RWPE2 (cell line): Measurements from ENCODE around the gene EXTL2.

Source experiments
- ATAC-seq: fragments of 200-7000 bp; cut with Tn5 transposase; 3 replicates; pipeline ENCODE4 v1.9.1; 2021; ENCODE audit warnings: low read depth
- DNase-seq: peaks from one replicate; pipeline ENCODE4 v3.0.0-alpha.2; 2020; ENCODE audit warnings: low spot score
- H3K27ac ChIP-seq: fragments of 450-650 bp; 2 replicates; pipeline ENCODE4 v1.5.1; 2017; ENCODE audit warnings: mild to moderate bottlenecking; ENCODE audit not compliant: poor library complexity, severe bottlenecking
- H3K27me3 ChIP-seq: fragments of 250-450 bp; sonication (Bioruptor Pico); 2 replicates; pipeline ENCODE4 v1.5.1; 2021; ENCODE audit warnings: mild to moderate bottlenecking, moderate library complexity; ENCODE audit not compliant: insufficient read depth, poor library complexity, severe bottlenecking
- H3K36me3 ChIP-seq: fragments of 250-450 bp; sonication (Bioruptor Pico); 2 replicates; pipeline ENCODE4 v1.5.1; 2020; ENCODE audit warnings: low read depth, mild to moderate bottlenecking, moderate library complexity
- H3K4me1 ChIP-seq: fragments of 250-450 bp; sonication (Bioruptor Pico); 2 replicates; pipeline ENCODE4 v1.5.1; 2021; ENCODE audit warnings: mild to moderate bottlenecking, moderate library complexity; ENCODE audit not compliant: insufficient read depth, poor library complexity, severe bottlenecking
- H3K4me3 ChIP-seq: fragments of 250-450 bp; sonication (Bioruptor Pico); 2 replicates; pipeline ENCODE4 v1.5.1; 2021; ENCODE audit warnings: mild to moderate bottlenecking, moderate library complexity; ENCODE audit not compliant: severe bottlenecking
- H3K9me3 ChIP-seq: fragments of 250-450 bp; sonication (Bioruptor Pico); 2 replicates; pipeline ENCODE4 v1.5.1; 2021; ENCODE audit warnings: mild to moderate bottlenecking, moderate library complexity; ENCODE audit not compliant: severe bottlenecking
- CTCF ChIP-seq: fragments of 450-650 bp; IDR thresholded peaks from one replicate; pipeline ENCODE4 v1.5.1; 2017; ENCODE audit warnings: mild to moderate bottlenecking, moderate library complexity; ENCODE audit not compliant: poor library complexity, severe bottlenecking

The EXTL2 gene

GRCh38 chr1:100882698-100883097 lies 11.9 kb downstream of the EXTL2 start:
- Histone ChIP-seq H3K27me3 (no peaks in the 10 kb centered on the region), H3K27ac (no peak overlapping the region), H3K4me1 (peaks cover 6% of the 10 kb centered on the region), H3K4me3 (no peak overlapping the region), H3K9me3 (no peaks in the 10 kb centered on the region), H3K36me3 (no peaks in the 10 kb centered on the region; the same call in 1 of the 2 replicates)
- ATAC-seq (no peak), DNase-seq (no peak)
- TF ChIP-seq CTCF: no peak

DNA sequence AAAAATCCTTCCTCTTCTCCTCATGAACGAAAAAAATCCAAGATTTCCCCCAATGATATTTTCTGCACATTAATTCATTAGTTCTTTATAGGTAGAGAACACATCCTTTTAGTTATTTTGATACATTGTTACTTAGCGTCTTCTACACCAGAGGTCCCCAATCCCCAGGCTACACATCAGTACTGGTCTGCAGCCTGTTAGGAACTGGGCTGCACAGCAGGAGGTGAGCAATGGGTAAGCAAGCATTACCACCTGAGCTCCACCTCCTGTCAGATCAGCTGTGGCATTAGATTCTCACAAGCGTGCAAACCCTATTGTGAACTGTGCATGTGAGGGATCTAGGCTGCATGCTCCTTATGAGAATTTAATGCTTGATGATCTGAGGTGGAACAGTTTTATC lies 13.0 kb downstream of the EXTL2 start:
- H3K9me3 ChIP-seq: no peaks in the 10 kb centered on the region
- DNase-seq: no peak
- no peak overlapping the region for H3K27ac ChIP-seq
- H3K27me3 ChIP-seq: no peaks in the 10 kb centered on the region
- peaks cover 6% of the 10 kb centered on the region for H3K4me1 ChIP-seq
- no peak for TF ChIP-seq CTCF
- H3K36me3 ChIP-seq: peaks cover 4% of the 10 kb centered on the region
- no peak overlapping the region for H3K4me3 ChIP-seq
- ATAC-seq: no peak

DNA sequence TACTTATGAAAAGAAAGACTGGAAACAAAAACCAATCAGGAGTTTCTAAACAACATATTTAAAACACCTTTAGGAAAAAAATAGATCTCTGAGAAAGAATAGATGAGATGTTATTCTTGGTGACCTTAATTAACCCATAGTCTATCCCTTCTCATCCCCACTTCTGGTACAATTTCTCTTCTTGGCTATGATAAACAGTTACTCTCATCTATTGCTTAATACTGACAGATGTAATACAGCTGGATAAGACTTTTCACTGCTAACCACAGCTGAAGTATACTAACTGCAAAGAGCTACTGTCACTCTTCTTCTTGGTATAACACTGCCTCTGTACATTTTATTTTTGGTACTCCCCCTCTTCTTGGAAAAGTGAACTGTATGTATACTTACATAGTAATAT lies 15.2 kb downstream of the EXTL2 start:
- TF ChIP-seq CTCF: no peak

GRCh38 chr1:100876291-100876690 lies 18.4 kb downstream of the EXTL2 start:
- no peak for TF ChIP-seq CTCF
- no peaks in the 10 kb centered on the region for H3K4me1 ChIP-seq

More for the DNA sequence above, 15.2 kb downstream of the EXTL2 start:
- ATAC-seq: no peak
- H3K4me3 ChIP-seq: no peak overlapping the region
- peaks cover 6% of the 10 kb centered on the region for H3K4me1 ChIP-seq
- H3K9me3 ChIP-seq: no peaks in the 10 kb centered on the region
- DNase-seq: no peak
- H3K27ac ChIP-seq: no peak overlapping the region
- H3K36me3 ChIP-seq: peaks cover 4% of the 10 kb centered on the region
- no peaks in the 10 kb centered on the region for H3K27me3 ChIP-seq

DNA sequence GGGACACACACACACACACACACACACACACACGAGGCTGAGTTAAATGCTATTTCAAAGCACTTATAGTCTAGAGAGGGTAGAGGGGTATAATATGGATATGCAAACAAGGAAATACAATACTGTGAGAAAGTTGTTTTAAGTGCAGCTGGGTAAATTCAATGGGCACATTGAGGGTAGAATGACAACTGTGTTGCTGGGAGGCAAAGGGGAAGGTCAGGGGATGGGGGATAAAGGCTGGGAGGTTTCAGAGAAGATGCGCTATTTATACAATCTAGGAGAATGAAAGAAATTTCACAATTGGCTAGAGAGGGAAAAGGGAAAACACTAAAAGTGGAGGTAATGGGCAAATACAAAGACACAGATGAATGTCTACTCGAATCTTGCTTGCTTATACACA lies 19.4 kb downstream of the EXTL2 start:
- Histone ChIP-seq H3K4me3 (no peak overlapping the region), H3K36me3 (peaks cover 4% of the 10 kb centered on the region), H3K27ac (no peak overlapping the region), H3K9me3 (no peaks in the 10 kb centered on the region), H3K27me3 (no peaks in the 10 kb centered on the region), H3K4me1 (no peaks in the 10 kb centered on the region)
- no peak for ATAC-seq
- no peak for TF ChIP-seq CTCF
- no peak for DNase-seq

More at GRCh38 chr1:100876291-100876690, 18.4 kb downstream of the EXTL2 start:
- ATAC-seq (no peak), DNase-seq (no peak)
- no peak overlapping the region for H3K27ac ChIP-seq
- no peaks in the 10 kb centered on the region for H3K9me3 ChIP-seq
- peaks cover 4% of the 10 kb centered on the region for H3K36me3 ChIP-seq
- H3K27me3 ChIP-seq: no peaks in the 10 kb centered on the region
- no peak overlapping the region for H3K4me3 ChIP-seq
